ENCODE data around the gene TRAPPC3.

DNA sequence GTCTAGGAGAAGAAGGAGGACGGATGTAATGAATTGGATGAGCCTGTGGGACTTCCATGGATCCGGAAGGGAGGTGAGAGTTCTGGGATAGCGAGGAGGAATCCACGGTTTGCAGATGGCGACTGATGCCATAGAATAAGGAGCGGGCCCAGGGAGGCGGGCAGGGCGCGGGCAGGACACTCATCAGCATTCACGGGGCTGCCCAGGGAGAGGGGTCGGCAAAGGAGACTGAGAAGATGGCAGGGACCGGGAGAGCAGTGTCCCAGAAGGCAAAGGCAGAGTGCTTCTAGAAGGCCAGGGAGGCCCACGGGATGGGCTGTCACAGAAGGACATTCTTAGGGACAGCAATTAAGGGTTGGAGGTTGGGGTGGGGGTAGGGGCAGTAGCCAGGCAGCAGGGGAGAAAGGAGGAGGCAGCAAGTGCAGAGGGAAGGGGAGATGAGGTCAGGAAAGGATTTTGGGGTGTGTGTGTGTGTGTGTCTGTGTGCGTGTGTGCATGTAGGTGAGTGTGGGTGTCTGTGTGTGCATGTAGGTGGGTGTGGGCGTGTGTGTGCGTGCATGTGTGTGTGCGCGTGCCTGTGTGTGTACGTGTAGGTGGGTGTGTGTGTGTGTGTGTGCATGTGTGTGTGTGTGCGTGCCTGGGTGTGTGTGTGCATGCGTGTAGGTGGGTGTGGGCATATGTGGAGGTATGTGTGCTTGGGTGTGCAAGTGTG, 23.1 kb downstream of the TRAPPC3 start:
- TF ChIP-seq POLR2AphosphoS5 (IDR thresholded peaks at IDR 0.05; ENCODE audit: insufficient read depth in 1 of 2, low read depth in 1 of 2) (no peak), POLR2A (IDR thresholded peaks at IDR 0.05) (no peak)

Data from vagina (tissue), 2 donors.